Panc1 (cell line): ENCODE measurements around the gene TGIF2.

Experiments used
- POLR2AphosphoS5 ChIP-seq: IDR thresholded peaks from 2 replicates; pipeline ENCODE4 v1.6.1; 2012; ENCODE audit warnings: mild to moderate bottlenecking, low read depth, low read length, moderate library complexity
- TF ChIP-seq, protein P1 (sequence below): fragments of 450-650 bp; IDR thresholded peaks from 2 replicates; pipeline ENCODE4 v1.5.1; 2017; ENCODE audit warnings: mild to moderate bottlenecking

DNA sequence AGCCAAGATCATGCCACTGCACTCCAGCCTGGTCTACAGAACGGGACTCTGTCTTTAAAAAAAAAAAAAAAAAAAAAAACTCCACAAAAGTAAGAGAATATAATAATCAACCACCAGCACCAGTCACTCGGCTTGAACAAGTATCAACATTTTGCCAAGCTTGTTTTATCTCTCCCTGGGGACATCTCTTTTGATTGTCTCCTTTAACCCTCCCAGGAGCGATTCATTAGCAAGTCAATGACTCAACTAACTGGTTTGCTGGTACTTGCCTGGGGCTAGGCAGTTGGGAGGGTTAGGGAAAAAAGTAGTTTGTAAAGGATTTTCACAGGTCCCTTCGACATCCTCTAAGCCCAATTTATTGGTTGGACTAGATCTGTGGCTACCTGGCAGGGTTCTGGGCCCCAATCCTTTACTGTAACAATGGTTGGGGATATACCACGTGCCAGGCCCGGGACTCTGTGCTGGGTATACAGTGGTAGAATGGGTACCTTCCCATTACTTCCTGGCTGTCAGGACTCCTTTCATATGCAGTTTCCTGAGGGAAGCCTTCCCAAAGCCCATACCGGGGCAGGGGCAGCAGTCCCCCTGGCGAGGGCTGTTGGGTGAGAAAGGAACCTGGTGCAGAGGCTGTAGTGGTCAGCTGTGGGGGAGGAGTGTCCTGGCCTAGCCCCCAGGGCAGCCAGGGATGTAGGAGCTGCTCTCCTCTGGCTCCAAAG, 12.2 kb downstream of the TGIF2 start:
- TF ChIP-seq POLR2AphosphoS5, result no peak
- TF ChIP-seq, protein P1, sequence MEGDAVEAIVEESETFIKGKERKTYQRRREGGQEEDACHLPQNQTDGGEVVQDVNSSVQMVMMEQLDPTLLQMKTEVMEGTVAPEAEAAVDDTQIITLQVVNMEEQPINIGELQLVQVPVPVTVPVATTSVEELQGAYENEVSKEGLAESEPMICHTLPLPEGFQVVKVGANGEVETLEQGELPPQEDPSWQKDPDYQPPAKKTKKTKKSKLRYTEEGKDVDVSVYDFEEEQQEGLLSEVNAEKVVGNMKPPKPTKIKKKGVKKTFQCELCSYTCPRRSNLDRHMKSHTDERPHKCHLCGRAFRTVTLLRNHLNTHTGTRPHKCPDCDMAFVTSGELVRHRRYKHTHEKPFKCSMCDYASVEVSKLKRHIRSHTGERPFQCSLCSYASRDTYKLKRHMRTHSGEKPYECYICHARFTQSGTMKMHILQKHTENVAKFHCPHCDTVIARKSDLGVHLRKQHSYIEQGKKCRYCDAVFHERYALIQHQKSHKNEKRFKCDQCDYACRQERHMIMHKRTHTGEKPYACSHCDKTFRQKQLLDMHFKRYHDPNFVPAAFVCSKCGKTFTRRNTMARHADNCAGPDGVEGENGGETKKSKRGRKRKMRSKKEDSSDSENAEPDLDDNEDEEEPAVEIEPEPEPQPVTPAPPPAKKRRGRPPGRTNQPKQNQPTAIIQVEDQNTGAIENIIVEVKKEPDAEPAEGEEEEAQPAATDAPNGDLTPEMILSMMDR, result no peak
